GM10248 (cell line): ENCODE results near the gene NVL.

Source experiments
- CTCF ChIA-PET: fragments of 300-600 bp; sonication (Branson Sonifier 250); formaldehyde crosslinking; extraction: SDS; loops from one replicate; lab custom pipeline; 2021; ENCODE audit warnings: antibody characterized with exemption; lab: Yijun Ruan, JAX
- POLR2A ChIA-PET: fragments of 350-650 bp; sonication (Branson Sonifier 250); formaldehyde crosslinking; extraction: SDS; loops from one replicate; lab custom pipeline; 2020; ENCODE audit warnings: antibody characterized with exemption; lab: Yijun Ruan, JAX
- DNase-seq: peaks from one replicate; pipeline ENCODE4 v3.0.0; 2012; ENCODE audit errors: extremely low spot score
- TF ChIP-seq, protein P1 (sequence below): IDR thresholded peaks from 2 replicates; pipeline ENCODE4 v1.5.1; 2012; ENCODE audit warnings: mild to moderate bottlenecking, low read depth; ENCODE audit errors: extremely low read depth, missing control alignments, control extremely low read depth

Gene NVL

GRCh38 chr1:224292419-224292818, 37.6 kb downstream of the NVL start:
- DNase-seq: no peak
- POLR2A ChIA-PET: no interaction called here
- TF ChIP-seq, protein P1, sequence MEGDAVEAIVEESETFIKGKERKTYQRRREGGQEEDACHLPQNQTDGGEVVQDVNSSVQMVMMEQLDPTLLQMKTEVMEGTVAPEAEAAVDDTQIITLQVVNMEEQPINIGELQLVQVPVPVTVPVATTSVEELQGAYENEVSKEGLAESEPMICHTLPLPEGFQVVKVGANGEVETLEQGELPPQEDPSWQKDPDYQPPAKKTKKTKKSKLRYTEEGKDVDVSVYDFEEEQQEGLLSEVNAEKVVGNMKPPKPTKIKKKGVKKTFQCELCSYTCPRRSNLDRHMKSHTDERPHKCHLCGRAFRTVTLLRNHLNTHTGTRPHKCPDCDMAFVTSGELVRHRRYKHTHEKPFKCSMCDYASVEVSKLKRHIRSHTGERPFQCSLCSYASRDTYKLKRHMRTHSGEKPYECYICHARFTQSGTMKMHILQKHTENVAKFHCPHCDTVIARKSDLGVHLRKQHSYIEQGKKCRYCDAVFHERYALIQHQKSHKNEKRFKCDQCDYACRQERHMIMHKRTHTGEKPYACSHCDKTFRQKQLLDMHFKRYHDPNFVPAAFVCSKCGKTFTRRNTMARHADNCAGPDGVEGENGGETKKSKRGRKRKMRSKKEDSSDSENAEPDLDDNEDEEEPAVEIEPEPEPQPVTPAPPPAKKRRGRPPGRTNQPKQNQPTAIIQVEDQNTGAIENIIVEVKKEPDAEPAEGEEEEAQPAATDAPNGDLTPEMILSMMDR: no peak
- CTCF ChIA-PET: interaction anchor here (1.1 to 1.7 kb wide), 2 partner anchors 10 to 43 kb away, joined by 3 to 5 read pairs; no protein-coding TSS in a partner anchor

DNA sequence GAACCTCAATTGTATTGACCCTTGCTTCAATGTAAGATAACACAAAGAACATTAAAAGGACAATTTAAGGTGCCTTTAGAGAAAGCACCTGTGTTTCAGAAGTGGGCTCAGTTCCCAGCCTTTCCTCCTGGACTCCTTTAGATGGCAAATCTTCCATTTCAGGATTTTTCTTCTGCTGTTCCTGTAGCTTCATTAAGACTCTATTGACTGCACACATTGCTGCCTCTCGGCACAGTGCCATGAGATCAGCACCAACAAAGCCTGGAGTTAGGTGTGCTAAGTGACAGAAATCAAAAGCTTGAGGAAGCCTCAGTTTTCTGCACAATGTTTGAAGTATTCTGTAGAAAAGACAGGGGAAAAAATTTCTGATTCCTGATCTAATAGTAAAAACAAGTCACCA, 40.6 kb downstream of the NVL start:
- DNase-seq: no peak
- POLR2A ChIA-PET: no interaction called here
- CTCF ChIA-PET: no interaction called here
- TF ChIP-seq, protein P1: no peak

GRCh38 chr1:224287714-224288113, 42.3 kb downstream of the NVL start:
- TF ChIP-seq, protein P1: no peak
- DNase-seq: no peak
- POLR2A ChIA-PET: no interaction called here
- CTCF ChIA-PET: interaction anchor here (1.3 kb wide), 1 partner anchor 22 kb away, joined by 3 read pairs; no protein-coding TSS in a partner anchor

DNA sequence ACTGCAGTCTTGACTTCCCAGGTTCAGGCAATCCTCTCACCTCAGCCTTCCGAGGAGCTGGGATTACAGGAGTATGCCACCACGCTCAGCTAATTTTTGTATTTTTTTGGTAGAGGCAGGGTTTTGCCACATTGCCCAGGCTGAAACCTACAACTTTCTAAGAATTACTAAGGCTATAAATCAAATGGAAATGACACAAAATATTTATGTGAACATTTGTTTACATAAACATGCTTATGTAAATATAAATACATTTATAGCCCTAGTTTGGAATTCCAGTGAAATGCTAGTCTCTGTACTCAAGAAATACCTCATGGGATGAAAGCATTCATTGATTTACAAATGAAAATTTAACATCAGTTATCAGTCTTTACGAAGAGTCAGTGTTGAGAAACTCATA, 47.8 kb downstream of the NVL start:
- ChIA-PET POLR2A (no interaction called here), CTCF (no interaction called here)
- DNase-seq: no peak
- TF ChIP-seq, protein P1: no peak

DNA sequence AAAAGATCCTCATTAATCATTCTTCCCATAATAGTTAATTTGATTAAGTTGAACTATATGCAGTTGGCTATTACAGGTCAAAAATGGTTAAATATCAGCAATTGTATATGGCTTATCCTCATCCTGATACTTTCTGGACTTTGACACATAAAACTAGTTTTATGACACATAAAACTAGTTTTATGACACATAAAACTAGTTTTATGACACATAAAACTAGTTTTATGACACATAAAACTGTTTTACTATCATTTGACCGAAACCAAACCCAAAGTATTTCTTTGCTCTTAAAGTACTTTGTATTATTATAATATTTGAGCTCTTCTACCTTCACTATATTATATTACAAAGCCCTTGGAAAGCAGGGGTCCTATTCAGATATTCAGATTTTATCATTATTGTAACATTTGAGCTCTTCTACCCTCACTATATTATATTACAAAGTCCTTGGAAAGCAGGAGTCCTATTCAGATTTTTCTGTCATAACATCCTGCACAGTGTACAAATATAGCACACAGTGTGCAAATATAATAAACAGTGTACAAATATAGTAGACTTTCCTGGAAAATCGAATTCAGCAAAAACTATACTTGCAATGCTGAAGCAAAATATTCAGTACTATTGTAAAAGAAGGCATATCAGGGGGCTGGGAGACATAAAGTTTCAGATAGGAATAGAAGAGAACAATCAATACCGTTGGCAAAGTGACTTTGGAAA, 53.0 kb downstream of the NVL start:
- TF ChIP-seq, protein P1: no peak
- ChIA-PET POLR2A (no interaction called here), CTCF (no interaction called here)
- no peak for DNase-seq

DNA sequence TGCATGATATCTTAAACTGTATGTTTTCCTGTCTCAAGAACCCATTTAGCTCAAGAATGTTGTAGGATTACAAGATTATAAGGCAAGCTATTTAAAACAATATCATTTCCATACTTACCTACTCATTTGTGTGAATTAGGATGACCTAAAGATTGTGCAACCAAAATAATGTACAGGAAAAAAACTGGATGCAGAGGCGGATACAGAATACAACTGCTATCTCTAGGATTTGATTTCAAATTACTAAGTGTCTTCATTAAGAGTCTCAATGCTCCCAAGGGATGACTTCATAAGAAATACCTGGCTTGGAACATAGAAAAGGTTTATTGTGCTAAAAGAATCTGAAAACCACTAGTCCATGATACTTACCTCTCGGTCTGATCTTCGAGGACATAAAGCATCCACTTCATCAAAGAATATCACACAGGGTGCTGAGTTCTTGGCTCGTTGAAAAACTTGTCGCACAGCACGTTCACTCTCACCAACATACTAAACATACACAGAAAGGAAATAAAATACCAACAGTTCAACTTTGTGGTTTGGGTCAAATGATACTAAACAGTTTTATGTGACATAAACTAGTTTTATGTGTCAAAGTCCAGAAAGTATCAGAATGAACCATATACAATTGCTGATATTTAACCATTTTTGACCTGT, 54.9 kb downstream of the NVL start:
- ChIA-PET POLR2A (no interaction called here), CTCF (interaction anchor here (1.3 kb wide), 1 partner anchor 9 kb away, joined by 3 read pairs; no protein-coding TSS in a partner anchor)
- DNase-seq: no peak
- TF ChIP-seq, protein P1: no peak
